GM12801 (cell line): Measurements from ENCODE around the gene ABLIM2.

Experiments
- TF ChIP-seq, protein P1 (sequence below): IDR thresholded peaks from one replicate; pipeline ENCODE4 v1.5.1; 2011; ENCODE audit warnings: control low read depth; ENCODE audit not compliant: insufficient read length; ENCODE audit errors: extremely low read depth

The ABLIM2 gene

GRCh38 chr4:8102831-8103230, 55.8 kb downstream of the ABLIM2 start:
- TF ChIP-seq, protein P1, sequence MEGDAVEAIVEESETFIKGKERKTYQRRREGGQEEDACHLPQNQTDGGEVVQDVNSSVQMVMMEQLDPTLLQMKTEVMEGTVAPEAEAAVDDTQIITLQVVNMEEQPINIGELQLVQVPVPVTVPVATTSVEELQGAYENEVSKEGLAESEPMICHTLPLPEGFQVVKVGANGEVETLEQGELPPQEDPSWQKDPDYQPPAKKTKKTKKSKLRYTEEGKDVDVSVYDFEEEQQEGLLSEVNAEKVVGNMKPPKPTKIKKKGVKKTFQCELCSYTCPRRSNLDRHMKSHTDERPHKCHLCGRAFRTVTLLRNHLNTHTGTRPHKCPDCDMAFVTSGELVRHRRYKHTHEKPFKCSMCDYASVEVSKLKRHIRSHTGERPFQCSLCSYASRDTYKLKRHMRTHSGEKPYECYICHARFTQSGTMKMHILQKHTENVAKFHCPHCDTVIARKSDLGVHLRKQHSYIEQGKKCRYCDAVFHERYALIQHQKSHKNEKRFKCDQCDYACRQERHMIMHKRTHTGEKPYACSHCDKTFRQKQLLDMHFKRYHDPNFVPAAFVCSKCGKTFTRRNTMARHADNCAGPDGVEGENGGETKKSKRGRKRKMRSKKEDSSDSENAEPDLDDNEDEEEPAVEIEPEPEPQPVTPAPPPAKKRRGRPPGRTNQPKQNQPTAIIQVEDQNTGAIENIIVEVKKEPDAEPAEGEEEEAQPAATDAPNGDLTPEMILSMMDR: no peak

DNA sequence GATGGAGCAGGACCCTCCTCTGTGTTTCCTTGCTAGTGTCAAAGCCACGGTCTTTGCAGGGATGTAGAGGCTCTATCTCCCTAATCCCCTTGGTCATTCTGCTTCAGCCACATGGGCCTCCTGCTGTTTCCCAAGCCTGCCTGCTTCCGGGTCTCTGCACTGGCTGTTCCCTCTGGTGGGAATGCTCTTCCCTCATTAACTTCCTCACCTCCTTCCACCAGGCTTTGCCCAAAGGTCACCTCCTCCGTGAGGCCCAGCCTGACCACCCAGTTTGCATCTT, 56.6 kb downstream of the ABLIM2 start:
- TF ChIP-seq, protein P1: no peak

DNA sequence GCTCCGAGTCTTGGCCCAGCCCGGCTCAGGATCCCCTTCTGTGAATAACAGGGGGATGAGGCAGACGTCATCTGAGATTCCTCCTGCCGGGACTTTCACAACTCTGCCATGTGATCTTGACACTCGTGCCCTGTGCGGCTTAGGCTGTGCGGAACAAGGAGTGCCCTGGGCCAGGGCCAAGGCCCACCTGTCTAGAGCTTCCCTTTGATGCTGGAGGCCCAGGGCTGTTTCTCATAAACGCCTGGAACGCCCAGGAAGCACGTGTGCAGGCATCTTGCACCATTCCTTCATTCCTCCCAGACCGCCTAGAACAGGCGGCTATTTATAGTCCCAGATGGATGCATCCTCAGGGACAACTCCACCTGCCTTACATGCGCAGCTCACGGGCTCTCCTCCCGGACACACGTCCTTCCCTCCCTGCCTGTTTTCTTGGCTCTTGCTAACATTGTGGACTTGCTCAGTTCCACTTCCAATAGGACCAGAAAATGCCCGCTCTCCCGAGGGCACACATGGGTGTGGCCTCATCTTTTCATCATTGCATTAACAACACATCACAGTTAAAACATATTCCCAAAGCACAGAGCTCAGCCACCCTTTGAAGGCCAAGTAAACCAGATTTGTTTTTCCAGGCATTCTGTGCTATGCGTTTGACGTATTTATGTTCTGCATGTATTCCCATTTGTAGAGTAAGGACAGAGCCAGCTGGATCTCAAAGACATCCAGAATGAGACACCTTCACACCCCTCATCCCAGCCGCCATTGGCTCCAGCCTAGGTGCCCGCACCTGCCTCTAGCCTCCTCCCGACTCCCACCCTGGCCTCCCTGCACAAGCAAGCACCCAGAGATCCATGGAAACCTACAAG, 57.2 kb downstream of the ABLIM2 start:
- TF ChIP-seq, protein P1: no peak

DNA sequence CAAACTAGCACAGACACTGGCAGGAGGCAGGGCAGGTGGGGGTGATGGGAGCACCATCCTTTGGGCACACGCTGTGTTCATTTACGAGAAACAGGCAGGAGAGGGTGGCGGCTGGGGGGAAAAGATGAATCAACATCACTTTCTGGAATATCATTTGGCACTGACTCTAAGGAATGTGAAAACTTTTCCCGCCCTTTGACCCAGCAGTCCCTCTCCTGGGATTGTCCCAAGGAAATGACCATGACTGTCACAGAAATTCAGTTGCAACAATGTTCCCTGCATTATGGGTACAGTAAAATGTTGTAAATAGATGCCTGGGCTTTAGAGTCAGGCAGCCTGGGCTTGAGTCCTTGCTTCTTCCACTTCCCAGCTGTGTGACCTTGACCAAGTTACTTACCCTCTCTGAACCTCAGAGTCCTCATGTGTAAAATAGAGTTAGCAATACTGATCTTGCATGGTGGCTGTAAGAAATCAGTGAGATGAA, 58.6 kb downstream of the ABLIM2 start:
- TF ChIP-seq, protein P1: no peak

- TF ChIP-seq, protein P1: no peak
Observed at GRCh38 chr4:8098506-8098905, 60.1 kb downstream of the ABLIM2 start.

GRCh38 chr4:8097721-8098345, 60.8 kb downstream of the ABLIM2 start:
- TF ChIP-seq, protein P1: no peak

GRCh38 chr4:8097141-8097541, 61.5 kb downstream of the ABLIM2 start:
- TF ChIP-seq, protein P1: no peak
